HCT116 (cell line): ENCODE results near the gene GLI3.

Experiments
- CTCF ChIP-seq, 3 experiments: fragments of 200-600 bp in 1 of 3; sonication (generic) in 1 of 3; IDR thresholded peaks in 2 of 3; conservative IDR thresholded peaks in 1 of 3; 2 replicates each; pipeline ENCODE4 v1.5.1; 2012 to 2017; ENCODE audit warnings: low read depth in 2 of 3, low read length in 2 of 3, antibody characterized with exemption in 1 of 3, borderline replicate concordance in 1 of 3, control low read depth in 1 of 3, mild to moderate bottlenecking in 1 of 3, mixed read lengths in 1 of 3, mixed run types in 1 of 3, moderate library complexity in 1 of 3; ENCODE audit not compliant: insufficient read depth in 1 of 3
- EZH2 ChIP-seq: fragments of 200-600 bp; sonication (generic); IDR thresholded peaks from 2 replicates; pipeline ENCODE4 v1.6.1; 2017; ENCODE audit warnings: antibody characterized with exemption, mixed run types
- JUND ChIP-seq: IDR thresholded peaks from 2 replicates; pipeline ENCODE4 v1.6.1; 2012
- MAX ChIP-seq: IDR thresholded peaks from 2 replicates; pipeline ENCODE4 v1.6.1; 2012
- POLR2A ChIP-seq: IDR thresholded peaks from 2 replicates; pipeline ENCODE4 v1.7.0; 2011; ENCODE audit warnings: borderline replicate concordance; ENCODE audit not compliant: insufficient read depth, insufficient read length; ENCODE audit errors: extremely low read depth
- POLR2AphosphoS5 ChIP-seq: IDR thresholded peaks from 2 replicates; pipeline ENCODE4 v1.6.1; 2011; ENCODE audit warnings: mild to moderate bottlenecking, low read depth, low read length, moderate library complexity
- SIN3A ChIP-seq: IDR thresholded peaks from 2 replicates; pipeline ENCODE4 v1.6.1; 2012; ENCODE audit warnings: low read depth
- SRF ChIP-seq: IDR thresholded peaks from 2 replicates; pipeline ENCODE4 v1.6.1; 2012; ENCODE audit warnings: low read depth

- TF ChIP-seq SIN3A = no peak
- TF ChIP-seq EZH2 = no peak
- no peak for TF ChIP-seq SRF
- TF ChIP-seq POLR2A = no peak
- TF ChIP-seq JUND = no peak
- TF ChIP-seq CTCF (IDR thresholded peaks at IDR 0.05 in 2 of 3, conservative IDR thresholded peaks at IDR 0.05 in 1 of 3; ENCODE audit: borderline replicate concordance in 1 of 3, insufficient read depth in 1 of 3, low read depth in 2 of 3, low read length in 2 of 3) = no peak
- TF ChIP-seq POLR2AphosphoS5 = no peak
- TF ChIP-seq MAX = no peak
These were observed 260.6 kb downstream of the GLI3 start for GRCh38 chr7:41976411-41976810.
